Activated T-cell treated with anti-CD3 and anti-CD28 coated beads for 24 hours (primary cell): Measurements from ENCODE around the gene KCNMA1.

Source experiments
- DNase-seq: peaks from one replicate; pipeline ENCODE4 v3.0.0-alpha.2; 2020; ENCODE audit warnings: low read depth

Gene KCNMA1

DNA sequence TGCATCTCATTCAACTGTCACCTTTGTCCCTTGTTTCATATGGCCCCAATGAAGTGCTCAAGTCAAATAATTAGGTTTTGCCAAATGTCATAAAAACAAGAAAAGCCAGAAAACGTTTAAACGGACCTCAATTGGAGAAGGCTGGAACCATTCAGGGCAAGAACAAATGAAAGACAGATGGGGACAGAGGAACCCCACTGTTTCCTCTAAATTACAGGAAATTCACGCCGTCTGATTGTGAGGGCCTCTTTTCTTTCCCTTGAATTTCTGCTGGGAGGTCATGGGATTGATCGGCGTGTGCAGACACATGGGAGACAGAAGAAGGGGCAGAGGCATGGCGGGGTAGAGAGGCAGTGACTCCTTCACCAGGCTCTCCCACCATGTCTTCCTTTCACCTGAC, 656.4 kb downstream of the KCNMA1 start:
- DNase-seq = no peak

DNA sequence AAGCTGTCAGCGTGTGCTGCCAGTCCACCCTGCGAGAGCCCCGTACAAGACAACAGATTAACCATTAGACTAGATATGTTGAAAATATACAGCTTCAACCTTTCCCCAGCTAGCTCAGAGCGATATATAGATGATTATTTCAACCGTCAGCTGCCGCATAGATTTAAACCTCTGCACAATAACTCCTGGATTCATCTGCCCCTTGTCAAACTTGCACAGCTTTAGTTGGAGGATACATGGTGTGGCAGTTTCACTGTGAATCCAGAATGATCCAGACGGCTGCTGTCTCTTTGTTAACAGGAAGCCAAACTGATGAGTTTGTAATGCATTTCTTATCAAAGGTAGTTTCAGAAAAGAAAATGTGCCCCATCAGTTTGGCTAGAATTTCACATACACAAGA, 659.7 kb downstream of the KCNMA1 start:
- DNase-seq = no peak

DNA sequence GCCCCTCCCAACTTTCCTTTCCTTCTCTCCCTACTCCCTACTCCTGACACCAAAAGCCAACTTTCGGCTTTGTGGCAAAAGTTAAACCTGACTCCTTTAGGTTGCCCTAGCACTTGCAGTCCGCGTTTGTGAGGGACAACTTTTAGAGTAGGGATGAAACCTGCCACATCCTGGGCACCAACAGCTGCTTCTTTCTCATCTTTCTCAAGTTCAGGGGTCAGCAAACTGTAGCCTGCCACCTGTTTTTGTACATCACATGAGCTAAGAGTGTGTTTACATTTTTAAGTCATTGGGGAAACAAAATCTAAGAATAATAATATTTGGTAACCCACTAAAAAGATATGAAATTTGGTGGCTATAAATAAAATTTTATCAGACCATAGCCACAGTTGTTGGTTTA, 660.6 kb downstream of the KCNMA1 start:
- no peak for DNase-seq

DNA sequence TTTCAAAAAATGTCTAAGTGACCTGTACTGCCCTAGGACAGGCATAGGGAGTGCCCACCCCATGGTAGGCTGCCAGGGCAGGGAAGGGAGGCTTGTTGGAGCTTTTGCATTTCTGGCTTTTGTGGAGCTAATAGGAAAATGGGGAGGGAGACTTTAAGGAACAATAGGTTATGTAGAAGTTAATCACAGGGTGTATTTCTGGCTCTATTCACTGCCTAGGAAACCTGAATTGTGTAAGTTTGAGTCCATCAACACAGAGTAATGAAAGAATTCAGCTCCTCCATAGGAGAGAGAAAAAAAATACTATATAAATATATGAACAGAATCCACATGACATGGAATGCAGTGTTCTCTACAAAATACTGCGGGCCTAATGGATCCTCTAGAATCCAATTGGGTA, 661.5 kb downstream of the KCNMA1 start:
- no peak for DNase-seq

DNA sequence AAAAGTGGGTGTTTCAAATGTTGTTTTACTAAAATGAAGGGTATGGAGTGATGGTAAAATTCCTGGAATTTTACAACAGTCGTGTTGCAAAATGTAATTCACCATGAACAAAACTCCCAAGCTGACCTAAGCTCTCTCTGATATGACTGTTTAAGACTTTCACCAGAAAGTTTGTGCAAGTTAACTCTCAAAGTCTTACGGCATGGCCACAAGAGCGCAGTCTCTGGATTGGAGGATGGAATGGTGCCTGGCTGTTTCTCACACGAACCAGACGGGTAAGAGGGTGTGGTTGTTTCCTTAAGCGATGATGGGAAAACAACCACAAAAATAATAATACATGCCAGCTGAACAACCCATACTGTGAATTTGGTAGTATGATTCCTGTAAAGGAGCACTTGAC, 662.5 kb downstream of the KCNMA1 start:
- no peak for DNase-seq

DNA sequence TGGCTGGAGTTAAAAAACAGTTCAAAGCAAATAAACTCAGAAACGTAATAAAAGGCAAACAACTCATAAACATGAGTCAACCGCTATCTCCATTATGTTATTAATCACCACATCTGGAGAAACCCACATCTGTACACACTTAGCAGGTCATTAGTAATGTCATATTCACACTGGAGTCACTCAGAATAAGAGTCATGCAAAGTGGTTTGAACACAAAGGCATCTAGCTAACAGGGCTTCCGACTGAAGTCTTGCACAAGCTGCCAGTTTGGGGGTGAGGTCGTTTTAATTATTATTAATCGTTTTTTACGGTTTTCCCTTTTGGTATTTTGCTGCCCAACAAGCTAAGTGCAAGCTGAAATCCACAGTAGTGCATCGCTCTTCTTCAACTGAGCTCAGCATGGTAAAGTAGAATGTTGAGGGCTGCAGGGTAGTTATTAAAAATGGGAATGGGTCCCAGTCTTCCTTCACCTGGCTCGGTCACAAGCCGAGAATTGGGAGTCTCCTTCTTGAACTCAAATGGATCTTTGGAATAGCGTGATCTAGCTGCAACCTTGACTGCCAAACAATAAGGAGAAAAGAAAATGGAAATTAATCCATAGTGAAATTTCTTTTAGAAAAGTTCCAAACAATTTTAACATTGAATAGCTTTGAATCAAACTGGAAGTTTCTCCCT, 663.5 kb downstream of the KCNMA1 start:
- DNase-seq = no peak

DNA sequence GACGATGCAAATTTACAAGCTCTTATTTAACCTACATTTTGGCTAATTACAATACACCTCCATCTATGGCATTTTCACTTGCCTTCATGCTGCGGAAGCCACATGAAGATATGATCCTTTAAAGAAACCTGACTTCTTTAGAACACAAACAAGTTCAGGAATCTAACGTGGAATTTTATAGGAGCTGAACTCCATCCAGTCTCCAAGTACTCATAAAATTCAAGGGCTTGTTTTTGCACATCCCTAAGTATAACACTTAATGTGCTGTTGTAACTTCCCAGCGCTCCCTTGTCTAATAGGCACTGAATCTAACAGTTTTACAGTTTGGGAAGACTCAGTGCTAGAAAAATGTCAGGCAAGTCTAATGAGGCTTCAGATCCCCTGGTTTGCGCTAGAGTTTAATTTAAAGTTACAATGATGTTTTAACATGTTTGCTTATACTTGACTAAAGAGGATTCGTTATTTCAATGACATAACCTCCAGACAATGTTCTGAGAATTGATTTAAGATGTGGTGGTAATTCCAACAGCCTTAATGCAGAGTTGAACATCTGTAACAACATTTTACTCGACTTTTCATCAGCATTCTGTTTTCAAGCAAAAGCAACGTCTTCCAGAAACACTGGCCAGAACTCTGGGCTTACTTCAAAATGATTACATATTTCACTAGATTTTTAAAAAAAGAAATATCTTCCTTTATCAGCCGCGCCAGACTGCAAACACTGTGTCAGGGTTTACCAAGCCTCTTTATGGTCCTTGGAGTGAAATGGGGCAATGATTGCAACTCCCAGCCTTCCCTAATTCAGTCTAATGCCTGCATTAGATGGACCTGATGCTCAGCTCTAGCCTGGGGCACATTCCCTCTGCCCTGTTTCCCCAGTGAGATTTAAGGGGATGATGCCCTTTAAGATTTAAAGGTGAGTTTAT, 664.3 kb downstream of the KCNMA1 start:
- DNase-seq = no peak

DNA sequence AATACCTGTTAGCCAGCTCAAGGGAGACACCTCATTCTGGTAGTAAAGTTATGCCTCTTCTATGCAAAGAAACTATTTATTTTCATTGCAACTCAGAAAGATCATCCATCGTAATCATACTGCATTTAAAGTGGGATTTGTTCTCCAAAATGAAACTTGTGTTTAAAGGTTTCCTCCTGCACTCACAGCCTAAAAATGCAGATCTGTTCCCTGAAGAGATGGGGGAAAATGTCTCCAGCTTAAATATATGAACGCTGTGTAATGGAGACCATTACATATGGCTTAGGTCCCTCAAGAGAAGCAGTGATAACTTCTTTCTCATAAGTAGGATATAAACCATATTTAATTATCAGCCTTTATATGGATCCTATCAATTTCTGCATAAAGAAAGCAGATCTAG, 665.1 kb downstream of the KCNMA1 start:
- DNase-seq = no peak

DNA sequence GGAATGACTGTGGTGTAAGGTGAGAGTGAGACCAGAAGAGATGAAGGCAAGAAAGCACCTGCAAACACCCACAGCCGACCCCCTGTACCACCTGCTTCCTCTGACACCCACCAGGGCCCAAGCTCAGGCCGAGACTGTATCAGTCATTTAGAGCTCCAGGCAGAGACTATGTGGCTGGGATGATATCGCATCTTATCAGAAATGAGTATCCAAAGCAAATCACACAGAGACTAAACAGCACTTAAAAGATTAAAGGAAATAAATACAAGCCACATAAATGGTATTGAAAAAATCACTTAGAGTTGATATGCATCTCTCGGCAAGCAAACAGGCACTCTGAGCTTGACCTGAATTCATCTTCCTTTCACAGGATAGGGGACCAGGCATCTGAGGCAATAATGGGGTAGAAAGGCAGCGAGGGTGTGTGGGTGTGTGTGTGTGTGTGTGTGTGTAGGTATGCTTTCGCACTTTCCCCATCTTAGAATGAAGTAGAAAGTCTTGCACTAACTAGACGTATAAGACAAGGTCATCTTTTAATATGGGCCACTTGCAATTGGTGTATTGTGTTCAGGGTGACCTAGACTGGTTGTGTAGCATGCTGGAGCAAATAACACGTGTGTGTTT, 665.9 kb downstream of the KCNMA1 start:
- no peak for DNase-seq

DNA sequence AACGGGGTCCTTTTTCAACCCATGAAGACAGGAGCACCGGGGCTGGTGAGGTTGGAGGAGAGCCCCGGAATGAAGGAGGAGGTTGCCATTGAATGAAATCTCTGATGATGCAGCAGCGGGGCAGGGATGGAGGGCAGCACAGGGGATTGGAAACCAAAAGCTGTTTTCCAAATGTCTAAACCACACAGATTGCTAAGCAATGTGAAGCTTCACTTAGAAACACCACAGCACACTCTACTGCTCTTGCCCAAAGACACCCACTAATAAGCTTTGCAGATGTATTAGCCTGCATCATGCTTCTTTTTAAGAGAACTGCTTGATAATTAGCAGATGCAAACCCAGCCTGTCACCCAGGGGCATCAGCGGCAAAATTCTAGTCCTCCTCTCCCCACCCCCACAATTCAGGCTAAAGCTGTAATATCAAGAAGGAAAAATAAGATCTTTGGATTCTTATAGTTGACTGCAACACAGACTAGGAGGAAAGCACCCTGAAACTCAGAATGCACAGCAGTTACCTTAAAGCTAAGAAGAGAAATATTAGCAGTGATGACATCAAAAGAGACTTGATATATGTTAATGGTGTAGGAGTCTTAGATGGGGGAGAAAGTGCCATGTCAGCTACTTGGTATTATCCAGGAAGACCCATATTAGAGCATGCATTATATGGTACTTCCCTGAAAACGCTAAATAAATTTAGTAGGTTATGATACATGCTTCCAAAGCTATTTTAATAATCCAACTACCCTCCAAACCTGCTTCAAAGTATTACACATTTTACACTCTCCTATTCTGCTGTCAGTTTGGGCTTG, 666.7 kb downstream of the KCNMA1 start:
- no peak for DNase-seq

DNA sequence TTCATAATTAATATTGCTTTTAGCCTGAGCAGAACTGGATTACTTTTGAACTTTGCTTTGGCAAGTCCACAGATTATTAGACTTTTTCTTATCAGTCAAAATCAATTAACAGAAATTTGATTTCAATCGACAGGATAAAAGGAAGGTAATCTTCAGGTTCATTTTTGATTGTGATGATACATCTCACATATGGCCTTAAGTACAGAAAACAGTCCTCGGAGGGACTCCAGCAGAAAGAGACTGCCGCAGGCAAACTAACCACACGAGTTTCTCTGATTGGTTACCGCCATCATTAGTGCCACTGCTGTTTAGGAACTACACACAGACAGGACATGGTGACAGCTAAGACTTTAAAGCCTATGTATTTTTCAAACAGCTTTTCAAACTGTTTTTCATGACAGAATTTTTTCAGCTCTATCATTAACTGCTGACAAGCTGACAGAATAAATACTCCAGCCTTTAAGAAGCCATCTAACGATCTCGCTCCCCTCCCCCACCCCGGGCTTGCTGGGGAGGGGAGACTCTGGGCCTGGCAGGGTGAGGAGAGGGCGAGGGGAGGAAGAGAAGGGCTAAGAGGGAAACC, 668.2 kb downstream of the KCNMA1 start:
- DNase-seq = no peak

DNA sequence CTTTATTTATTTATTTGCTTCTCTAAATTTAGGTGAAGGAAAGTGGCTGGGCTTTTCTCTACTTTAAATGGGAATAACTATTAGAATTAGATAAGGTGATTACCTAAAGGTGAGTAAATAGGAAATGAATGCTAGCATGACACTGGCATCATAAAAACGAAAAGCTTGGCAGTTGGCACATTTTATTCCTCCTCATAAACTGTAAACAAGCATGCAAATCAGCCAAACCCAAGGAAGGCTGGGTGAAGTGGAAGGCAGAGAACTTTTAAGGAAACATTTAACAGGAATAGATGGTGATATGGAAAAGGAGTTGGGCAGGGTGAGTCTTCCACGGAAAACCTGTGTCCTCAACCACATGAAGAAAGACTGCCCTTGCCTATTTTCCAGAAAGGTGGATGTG, 669.1 kb downstream of the KCNMA1 start:
- no peak for DNase-seq

DNA sequence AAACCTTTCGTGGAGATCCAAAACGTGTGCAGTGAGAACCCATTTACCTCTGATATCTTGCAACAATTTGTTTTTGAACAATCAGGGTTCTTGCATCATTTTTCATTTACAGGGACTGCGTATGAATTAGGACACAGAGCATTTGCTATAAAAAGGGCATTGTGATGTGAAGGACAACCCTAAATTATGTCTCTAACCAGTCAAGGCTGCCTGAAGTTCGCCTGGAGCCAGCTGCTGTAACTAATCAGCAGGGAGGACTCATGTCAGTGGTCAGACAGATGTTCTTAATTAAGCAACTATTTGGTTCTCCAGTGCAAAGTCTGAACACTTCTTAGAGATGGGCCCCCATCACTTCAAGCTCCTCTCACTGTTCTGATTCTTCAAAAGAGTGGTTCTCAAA, 674.8 kb downstream of the KCNMA1 start:
- no peak for DNase-seq

DNA sequence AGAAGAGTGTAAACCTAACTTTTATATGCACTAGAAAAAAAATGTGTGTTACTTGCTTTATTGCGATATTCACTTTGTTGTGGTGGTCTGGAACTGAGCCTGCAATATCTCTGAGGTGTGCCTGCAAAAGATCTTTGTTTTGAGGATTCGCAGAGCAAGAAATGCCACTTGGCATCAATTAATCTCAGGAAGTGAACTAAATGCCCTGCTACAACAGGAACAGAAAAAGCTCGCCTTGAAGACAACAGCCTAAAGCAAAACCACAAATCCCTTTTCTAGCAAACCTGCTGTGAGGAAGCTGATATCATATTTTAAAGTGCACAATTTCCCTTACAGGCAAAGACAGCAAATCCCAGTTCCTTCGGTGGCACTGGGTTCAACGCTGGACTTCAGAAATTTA, 675.8 kb downstream of the KCNMA1 start:
- DNase-seq = no peak

DNA sequence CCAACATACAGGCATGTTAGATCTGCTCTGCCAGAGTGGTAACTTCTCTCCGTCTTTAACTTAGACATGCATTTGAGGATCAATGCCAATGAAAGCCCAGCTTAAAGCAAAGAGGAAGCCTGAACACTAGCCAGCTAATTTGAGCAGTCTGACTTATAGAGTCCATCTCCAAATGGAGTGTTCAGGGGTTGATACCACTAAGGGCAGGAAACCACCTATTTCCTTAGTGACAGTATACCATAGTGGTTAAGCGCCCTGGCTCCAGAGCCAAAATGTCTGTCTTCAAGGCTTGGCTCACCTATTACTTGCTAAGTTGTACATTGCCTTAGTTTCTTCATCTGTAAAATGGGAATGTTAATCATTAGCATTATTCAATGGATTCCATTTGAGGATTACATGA, 678.5 kb downstream of the KCNMA1 start:
- DNase-seq = no peak

DNA sequence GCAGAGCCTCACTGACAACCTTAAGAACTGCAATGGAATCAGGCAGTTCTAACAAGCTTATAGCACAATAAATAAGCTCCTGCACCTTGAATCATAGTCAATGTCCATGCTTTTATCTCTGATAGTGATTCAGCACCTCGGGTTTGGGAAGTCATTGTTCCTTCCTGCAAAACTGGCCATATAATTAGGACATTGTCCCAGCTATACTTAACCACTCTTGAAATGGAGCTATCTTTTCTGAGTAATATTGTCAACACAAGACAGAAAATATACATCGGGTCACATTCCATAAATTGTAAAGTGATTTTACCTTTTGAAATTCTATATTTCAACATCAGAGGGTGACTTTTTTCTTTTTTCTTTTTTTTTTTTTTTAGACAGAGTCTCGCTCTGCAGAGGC, 682.8 kb downstream of the KCNMA1 start:
- no peak for DNase-seq

DNA sequence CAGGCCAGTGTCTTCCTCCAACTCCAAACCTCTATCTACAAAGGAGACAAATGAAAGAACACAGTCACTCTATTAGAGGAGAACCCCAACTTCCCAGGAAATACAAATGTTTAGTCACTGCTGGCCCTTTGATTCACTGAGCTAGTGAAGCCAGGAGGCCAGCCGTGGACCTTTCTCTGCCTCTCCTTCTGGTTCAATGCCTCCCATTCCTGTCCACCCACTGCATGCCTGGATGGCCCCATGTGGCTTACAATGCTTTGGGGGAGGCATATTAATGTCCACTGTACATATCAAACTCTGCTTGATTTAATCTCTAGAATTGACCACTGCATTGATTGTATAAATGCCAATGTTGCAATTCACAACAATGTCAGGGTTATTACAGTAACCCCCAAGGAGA, 687.3 kb downstream of the KCNMA1 start:
- no peak for DNase-seq

DNA sequence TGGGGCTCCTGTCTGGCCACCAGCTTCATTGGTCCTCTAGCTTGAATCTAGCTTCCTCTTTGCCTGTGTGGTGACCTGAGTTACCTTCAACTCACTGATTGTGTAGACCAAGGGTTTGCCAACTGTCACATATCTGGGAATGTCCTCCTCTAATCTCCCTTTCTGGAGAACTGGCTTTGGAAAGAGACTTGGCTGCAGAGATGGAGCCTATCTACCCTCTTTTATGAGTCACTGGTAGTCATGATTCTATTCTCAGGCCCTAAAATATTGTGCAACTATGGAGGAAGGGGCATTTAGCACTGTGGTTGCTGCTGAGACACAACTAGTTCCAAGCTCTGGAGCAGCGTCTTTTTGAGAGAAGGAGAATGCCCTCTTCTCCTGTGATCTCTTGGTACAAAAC, 691.3 kb downstream of the KCNMA1 start:
- DNase-seq = no peak

DNA sequence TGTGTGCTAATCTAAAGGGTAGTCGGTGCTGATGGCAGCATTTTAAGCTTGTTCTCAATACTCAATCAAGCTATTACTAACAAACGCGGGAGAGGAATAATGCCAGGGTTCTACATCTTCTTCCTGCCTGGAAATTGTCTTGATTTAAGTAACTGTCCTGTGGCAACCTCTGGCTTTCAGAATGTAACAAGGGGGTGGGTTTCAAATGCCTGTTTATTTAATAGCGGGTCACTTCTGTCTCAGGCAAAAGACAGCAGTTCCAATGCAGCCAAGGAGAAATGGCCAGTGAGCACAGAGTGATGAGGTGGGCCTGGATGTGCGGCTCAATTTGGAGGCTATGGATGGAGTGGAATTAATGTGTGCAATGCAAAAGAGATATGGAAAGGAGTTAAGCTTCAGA, 692.4 kb downstream of the KCNMA1 start:
- DNase-seq = no peak

DNA sequence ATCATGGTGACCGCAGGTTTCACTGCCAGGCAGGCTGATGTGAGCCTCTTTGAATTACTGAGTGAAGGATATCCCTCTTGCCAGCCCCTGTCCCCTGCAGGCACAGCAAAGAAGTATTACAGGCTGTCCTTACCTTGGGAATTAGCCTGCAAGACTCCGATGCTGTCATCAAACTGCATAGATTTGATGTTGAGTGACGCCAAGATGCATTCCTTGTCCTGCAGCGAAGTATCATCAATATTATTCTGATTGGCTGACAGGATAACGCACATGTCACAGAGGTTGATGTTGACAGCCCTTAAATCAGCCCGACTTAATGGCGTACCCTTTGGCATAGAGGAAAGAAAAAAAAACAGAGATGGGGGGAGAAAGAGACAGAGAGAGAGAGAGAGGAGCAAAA, 693.0 kb downstream of the KCNMA1 start:
- no peak for DNase-seq

DNA sequence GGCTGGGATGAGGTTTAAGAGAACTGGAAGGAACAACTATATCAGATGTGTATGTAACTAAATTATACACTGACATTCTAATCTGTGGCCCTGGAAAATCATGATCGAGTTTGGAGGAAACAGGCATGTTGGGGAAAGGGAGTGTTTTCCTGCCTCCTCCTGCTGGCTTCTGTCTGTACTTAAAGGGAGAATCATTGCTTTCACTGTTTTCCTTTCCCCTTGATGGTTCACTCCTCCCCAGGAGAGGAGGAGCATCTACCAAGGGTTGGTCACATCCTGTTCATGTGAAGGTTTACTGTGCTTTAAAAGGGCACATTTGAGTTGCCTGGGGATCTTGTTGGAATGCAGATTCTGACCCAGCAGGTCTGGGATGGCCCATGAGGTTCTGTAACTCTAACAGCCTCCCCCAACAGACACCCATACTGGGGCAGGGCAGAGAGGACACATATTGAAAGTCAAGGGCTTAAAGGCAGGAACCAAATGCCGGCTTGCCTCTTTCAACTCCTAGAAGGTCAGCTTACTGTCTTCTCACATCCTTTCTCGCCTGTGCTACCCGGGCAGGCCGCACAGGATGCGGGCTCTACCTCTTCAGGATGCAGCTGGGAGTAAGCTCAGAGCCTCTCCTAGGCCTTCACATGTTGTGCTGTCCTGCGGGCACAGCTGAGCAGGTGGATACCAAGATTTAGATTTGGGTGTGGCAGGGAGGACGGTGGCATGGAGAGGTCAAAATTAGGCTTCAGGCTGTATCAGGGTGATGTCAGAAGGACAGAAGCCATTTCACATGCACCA, 694.8 kb downstream of the KCNMA1 start:
- DNase-seq = no peak
